Adrenal gland (tissue), 5 donors: ENCODE measurements around the gene AKAP7.

Experiments
- CTCF ChIP-seq, 6 experiments: fragments of 450-650 bp in 4 of 6; fragments of 200-600 bp in 2 of 6; sonication (generic) in 1 of 6; IDR thresholded peaks; 1 replicate in 5 of 6; 2 replicates in 1 of 6; pipeline versions ENCODE4 v1.5.1 to v1.8.0; 2016 to 2021; ENCODE audit warnings: antibody characterized with exemption in 6 of 6, mild to moderate bottlenecking in 2 of 6, moderate library complexity in 1 of 6
- POLR2A ChIP-seq, 2 donors: fragments of 450-650 bp; IDR thresholded peaks; one replicate each; pipeline ENCODE4 v1.6.1; 2017; ENCODE audit warnings: antibody characterized with exemption in 2 of 2, mild to moderate bottlenecking in 2 of 2, moderate library complexity in 1 of 2
- donor health status: DM: no; HTN: no; CAD: no.

DNA sequence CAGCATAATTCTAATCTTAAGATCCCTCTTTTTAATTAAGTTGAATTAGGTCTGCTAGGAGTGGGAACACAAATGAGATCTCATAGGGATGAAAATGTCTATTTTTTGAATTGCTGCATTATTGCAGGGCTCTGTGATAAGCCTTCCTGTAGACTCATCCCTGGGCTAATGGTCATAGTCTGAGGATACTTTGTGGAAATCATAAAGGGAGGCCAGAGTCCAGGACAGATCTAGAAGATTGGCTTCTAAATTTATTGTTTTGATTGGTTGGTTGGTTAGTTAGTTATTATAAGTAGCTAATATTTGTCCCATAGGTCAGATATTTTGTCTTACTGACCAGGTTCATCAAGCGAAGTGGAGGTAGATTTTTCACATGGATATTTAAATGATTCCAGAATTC lies 142.3 kb downstream of the AKAP7 start:
- TF ChIP-seq POLR2A (IDR thresholded peaks at IDR 0.05) (no peak), CTCF (IDR thresholded peaks at IDR 0.05) (no peak)
